Ascending aorta (tissue), 2 donors: Measurements from ENCODE around the gene MLLT6. TPM values are rescaled to one million over a fixed set of nuclear protein-coding genes. Genes with fewer than 3 reads are reported as not detected.

ENCODE experiments used
- DNase-seq, 2 donors: peaks; one replicate each; pipeline ENCODE4 v3.0.0-alpha.2; 2019; ENCODE audit warnings: low spot score in 2 of 2
- H3K27ac ChIP-seq, 2 donors: fragments of 200-600 bp; sonication (generic); one replicate each; pipeline ENCODE4 v1.5.1; 2016 to 2017; ENCODE audit warnings: mild to moderate bottlenecking in 1 of 2
- H3K27me3 ChIP-seq: fragments of 200-600 bp; sonication (generic); one replicate; pipeline ENCODE4 v1.5.1; 2017
- H3K36me3 ChIP-seq, 2 donors: fragments of 200-600 bp; sonication (generic); one replicate each; pipeline ENCODE4 v1.5.1; 2016
- H3K4me1 ChIP-seq, 2 donors: fragments of 200-600 bp; sonication (generic); one replicate each; pipeline ENCODE4 v1.5.1; 2016 to 2017; ENCODE audit warnings: mild to moderate bottlenecking in 1 of 2
- H3K4me3 ChIP-seq, 2 donors: fragments of 200-600 bp; sonication (generic); one replicate each; pipeline ENCODE4 v1.5.1; 2016 to 2017; ENCODE audit warnings: mild to moderate bottlenecking in 1 of 2
- H3K9me3 ChIP-seq, 2 donors: fragments of 200-600 bp; sonication (generic); one replicate each; pipeline ENCODE4 v1.5.1; 2016
- intact Hi-C: fragments of 100-400 bp; cut with DNase I; formaldehyde crosslinking; loops from one replicate; pipeline ENCODE4 v1.15.1; 2023
- total RNA-seq: library from RNA; depleted of rRNA; stranded (reverse); fragments of >200 nt; gene quantifications from one replicate; pipeline ENCODE4 v1.1.0, GENCODE V29; 2016
- TF ChIP-seq, protein P1 (sequence below), 3 experiments: fragments of 200-600 bp in 2 of 3; fragments of 450-650 bp in 1 of 3; sonication (generic) in 2 of 3; IDR thresholded peaks; one replicate each; pipeline ENCODE4 v1.5.1; 2016 to 2019; ENCODE audit warnings: antibody characterized with exemption in 3 of 3, mild to moderate bottlenecking in 1 of 3, moderate library complexity in 1 of 3

The MLLT6 gene
- total RNA-seq, 1 donor from 2014 or later = 100 TPM

DNA sequence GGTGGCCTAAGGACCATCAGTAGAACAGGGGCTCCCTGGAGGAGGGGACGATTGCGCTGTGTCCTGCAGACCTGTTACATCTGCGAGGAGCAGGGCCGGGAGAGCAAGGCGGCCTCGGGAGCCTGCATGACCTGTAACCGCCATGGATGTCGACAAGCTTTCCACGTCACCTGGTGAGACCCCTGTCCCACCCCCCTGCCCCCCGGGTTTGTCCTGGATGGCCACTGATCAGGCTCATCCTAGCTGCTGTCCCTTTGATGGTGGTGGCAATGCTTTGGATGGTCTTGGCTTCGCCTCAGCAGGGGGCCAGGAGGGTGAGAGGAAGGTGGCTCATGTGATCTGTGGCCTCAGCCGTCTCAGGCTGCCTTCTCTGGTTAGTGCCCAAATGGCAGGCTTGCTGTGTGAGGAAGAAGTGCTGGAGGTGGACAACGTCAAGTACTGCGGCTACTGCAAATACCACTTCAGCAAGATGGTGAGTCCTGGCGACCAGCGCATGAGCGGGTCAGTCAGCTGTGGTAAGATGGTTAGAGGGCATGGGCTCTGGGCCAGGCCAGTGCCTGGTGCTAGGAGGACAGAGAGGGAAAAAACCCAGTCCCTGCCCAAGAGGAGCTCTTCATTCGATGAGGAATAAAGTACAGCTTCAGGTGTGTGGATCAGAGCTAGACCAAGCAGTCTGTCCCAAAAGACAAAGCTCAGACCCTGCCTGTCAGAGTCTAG is 4.2 kb downstream of the MLLT6 start:
- Histone ChIP-seq H3K4me1 (peaks cover 0 to 2% of the 10 kb centered on the region in 2 donors), H3K27ac (no peak overlapping the region), H3K4me3 (no peak overlapping the region), H3K9me3 (no peaks in the 10 kb centered on the region), H3K36me3 (peaks cover 36 to 55% of the 10 kb centered on the region in 2 donors), H3K27me3 (no peaks in the 10 kb centered on the region)
- DNase-seq = no peak
- TF ChIP-seq, protein P1, sequence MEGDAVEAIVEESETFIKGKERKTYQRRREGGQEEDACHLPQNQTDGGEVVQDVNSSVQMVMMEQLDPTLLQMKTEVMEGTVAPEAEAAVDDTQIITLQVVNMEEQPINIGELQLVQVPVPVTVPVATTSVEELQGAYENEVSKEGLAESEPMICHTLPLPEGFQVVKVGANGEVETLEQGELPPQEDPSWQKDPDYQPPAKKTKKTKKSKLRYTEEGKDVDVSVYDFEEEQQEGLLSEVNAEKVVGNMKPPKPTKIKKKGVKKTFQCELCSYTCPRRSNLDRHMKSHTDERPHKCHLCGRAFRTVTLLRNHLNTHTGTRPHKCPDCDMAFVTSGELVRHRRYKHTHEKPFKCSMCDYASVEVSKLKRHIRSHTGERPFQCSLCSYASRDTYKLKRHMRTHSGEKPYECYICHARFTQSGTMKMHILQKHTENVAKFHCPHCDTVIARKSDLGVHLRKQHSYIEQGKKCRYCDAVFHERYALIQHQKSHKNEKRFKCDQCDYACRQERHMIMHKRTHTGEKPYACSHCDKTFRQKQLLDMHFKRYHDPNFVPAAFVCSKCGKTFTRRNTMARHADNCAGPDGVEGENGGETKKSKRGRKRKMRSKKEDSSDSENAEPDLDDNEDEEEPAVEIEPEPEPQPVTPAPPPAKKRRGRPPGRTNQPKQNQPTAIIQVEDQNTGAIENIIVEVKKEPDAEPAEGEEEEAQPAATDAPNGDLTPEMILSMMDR (IDR thresholded peaks at IDR 0.05) = no peak
- intact Hi-C loops = no loop called here

DNA sequence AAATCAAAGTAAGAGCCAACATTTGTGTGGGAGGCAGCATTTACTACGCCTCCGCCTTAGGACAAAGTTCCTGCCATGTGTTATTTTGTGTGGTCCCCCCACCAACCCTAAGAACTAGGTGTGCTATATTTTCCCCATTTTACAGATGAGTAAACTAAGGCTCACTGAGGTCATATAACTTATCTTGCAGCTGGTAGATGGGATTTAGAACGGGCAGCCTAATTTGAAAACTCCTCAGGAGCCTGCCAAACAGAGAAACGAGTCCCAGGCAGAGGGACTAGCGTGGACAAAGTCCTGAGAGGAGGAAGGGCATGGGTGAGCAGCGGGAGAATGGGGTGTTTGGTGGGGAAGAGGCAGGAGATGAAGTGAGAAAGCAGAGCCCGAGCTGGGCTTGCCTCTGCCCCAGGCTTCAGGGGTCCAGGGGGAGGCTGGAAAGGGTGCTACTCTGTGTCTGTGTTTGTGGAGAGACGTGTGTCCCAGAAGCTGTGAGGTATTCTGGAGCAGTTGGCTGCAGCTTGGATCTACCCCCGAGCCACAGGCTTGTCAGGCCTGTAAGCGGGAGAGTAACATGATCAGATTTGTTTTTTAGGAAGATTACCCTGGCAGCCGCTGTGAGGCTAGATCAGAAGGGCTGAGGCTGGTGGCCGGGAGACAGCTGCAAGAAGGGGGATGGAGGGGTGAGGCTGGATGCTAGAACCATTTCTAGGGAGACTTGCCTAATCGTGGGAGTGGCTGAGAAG is 5.0 kb downstream of the MLLT6 start:
- no peak for DNase-seq
- TF ChIP-seq, protein P1 (IDR thresholded peaks at IDR 0.05) = no peak
- intact Hi-C loops = no loop called here
- Histone ChIP-seq H3K9me3 (no peaks in the 10 kb centered on the region), H3K4me1 (peaks cover 0 to 2% of the 10 kb centered on the region in 2 donors), H3K4me3 (no peak overlapping the region), H3K36me3 (peaks cover 41 to 61% of the 10 kb centered on the region in 2 donors), H3K27me3 (no peaks in the 10 kb centered on the region), H3K27ac (no peak overlapping the region)

DNA sequence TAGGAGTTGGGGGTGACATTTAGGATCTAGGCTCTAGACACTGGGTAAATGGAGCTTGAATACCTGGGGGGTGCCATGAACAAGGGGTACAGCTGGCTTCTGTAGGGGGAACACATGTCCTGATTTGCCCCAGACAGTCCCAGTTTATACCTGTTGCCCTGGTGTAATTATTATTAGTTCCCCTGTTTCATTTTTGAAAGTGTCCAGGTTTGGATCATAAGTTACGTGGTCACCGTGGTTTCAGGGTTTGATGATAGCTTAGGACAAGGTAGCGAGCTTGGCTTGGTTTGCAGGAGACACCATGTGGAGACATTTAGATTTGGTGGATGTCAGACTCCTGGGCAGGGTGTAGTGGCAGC is 5.5 kb downstream of the MLLT6 start:
- DNase-seq = no peak
- TF ChIP-seq, protein P1 (IDR thresholded peaks at IDR 0.05) = no peak
- no peak overlapping the region for H3K4me3 ChIP-seq
- peaks cover 0 to 2% of the 10 kb centered on the region in 2 donors for H3K4me1 ChIP-seq
- no peaks in the 10 kb centered on the region for H3K9me3 ChIP-seq
- no peaks in the 10 kb centered on the region for H3K27me3 ChIP-seq
- no peak overlapping the region for H3K27ac ChIP-seq
- intact Hi-C loops = no loop called here
- H3K36me3 ChIP-seq = peaks cover 46 to 67% of the 10 kb centered on the region in 2 donors

DNA sequence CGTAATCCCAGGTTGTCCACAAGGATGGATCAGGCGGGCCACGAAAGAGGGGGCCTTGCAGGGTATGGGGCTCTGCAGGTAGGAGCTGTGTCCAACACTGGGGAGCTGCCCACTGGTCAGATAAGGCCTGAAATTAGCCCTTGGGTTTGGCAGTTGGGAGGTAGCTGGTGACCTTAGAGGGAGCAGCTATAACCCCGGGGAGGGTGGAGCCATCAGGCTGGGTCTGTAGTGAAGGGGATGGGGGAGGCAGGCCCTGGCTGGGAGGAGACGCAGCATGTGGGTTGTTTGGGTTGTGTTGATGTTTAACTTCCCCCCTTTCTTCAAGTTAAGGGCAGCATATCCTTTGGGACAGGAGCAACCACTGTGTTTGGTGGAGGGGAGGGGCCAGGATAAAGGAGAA is 5.9 kb downstream of the MLLT6 start:
- TF ChIP-seq, protein P1 (IDR thresholded peaks at IDR 0.05) = no peak
- intact Hi-C loops = no loop called here
- no peaks in the 10 kb centered on the region for H3K9me3 ChIP-seq
- no peak overlapping the region for H3K4me3 ChIP-seq
- H3K4me1 ChIP-seq = peaks cover 0 to 2% of the 10 kb centered on the region in 2 donors
- H3K27me3 ChIP-seq = no peaks in the 10 kb centered on the region
- H3K27ac ChIP-seq = no peak overlapping the region
- DNase-seq = no peak
- H3K36me3 ChIP-seq = peaks cover 50 to 71% of the 10 kb centered on the region in 2 donors

DNA sequence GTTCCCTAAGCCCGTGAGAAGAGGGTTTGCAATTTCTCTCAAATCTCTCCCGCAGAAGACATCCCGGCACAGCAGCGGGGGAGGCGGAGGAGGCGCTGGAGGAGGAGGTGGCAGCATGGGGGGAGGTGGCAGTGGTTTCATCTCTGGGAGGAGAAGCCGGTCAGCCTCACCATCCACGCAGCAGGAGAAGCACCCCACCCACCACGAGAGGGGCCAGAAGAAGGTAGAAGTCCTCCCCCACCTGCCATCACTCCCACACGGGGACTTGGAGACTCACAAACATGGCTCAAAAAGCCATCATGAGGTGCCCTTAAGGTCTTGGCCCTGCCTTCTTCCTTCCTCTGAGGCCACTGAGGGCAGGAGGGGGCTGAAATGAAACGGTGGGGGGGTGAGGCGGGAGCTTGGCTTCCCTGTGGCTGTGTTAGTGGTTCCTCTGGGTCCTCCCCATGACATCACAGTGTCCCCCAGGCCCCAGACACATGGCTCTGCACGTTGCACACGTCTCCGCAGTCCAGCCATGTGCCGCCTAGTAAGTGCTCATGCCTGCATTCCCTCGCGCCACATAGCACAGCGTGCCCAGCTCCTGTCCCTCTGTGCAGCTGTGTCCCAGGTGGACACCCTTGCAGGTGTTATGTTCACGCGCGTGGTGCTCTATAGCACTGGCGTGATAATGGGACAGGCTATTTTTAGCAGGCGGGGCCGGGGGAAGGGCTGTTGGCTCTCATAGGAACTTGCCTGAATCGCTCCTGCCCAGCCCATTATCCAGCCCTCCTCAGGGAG is 6.9 kb downstream of the MLLT6 start:
- no peak overlapping the region for H3K27ac ChIP-seq
- TF ChIP-seq, protein P1 (IDR thresholded peaks at IDR 0.05) = no peak
- no peaks in the 10 kb centered on the region for H3K9me3 ChIP-seq
- H3K27me3 ChIP-seq = no peaks in the 10 kb centered on the region
- DNase-seq = no peak
- no peak overlapping the region for H3K4me3 ChIP-seq
- intact Hi-C loops = no loop called here
- peaks cover 60 to 81% of the 10 kb centered on the region in 2 donors for H3K36me3 ChIP-seq
- H3K4me1 ChIP-seq = peaks cover 0 to 2% of the 10 kb centered on the region in 2 donors
